Upper lobe of left lung (tissue), 6 donors: ENCODE data around the gene SARNP. TPM values are rescaled to one million over a fixed set of nuclear protein-coding genes. Genes with fewer than 3 reads are reported as not detected.

ENCODE experiments used
- ATAC-seq, 2 donors: fragments of 200-7000 bp; cut with Tn5 transposase; one replicate each; pipeline ENCODE4 v1.9.1; 2022; ENCODE audit warnings: mild to moderate bottlenecking in 2 of 2, moderate library complexity in 2 of 2; ENCODE audit not compliant: low FRiP score in 2 of 2
- DNase-seq, 2 donors: peaks; one replicate each; pipeline ENCODE4 v3.0.0-alpha.2; 2019 to 2020
- H3K27ac ChIP-seq, 4 donors: fragments of 200-600 bp; sonication (generic); one replicate each; pipeline ENCODE4 v1.5.1; 2016 to 2019
- H3K27me3 ChIP-seq, 4 donors: fragments of 200-600 bp; sonication (generic); one replicate each; pipeline ENCODE4 v1.5.1; 2017 to 2019
- H3K36me3 ChIP-seq, 4 donors: fragments of 200-600 bp; sonication (generic); one replicate each; pipeline ENCODE4 v1.5.1; 2016 to 2019
- H3K4me1 ChIP-seq, 4 donors: fragments of 200-600 bp; sonication (generic); one replicate each; pipeline ENCODE4 v1.5.1; 2018 to 2019
- H3K4me3 ChIP-seq, 4 donors: fragments of 200-600 bp; sonication (generic); one replicate each; pipeline ENCODE4 v1.5.1; 2017 to 2019; ENCODE audit warnings: mild to moderate bottlenecking in 2 of 4, moderate library complexity in 1 of 4
- H3K9me3 ChIP-seq, 4 donors: fragments of 200-600 bp; sonication (generic); one replicate each; pipeline ENCODE4 v1.5.1; 2018 to 2019
- EP300 ChIP-seq, 4 donors: sonication (generic); formaldehyde crosslinking; IDR thresholded peaks; one replicate each; pipeline ENCODE4 v1.5.1; 2017; ENCODE audit warnings: antibody characterized with exemption in 4 of 4, control low read depth in 2 of 4
- POLR2A ChIP-seq, 4 donors: fragments of 450-650 bp; IDR thresholded peaks; one replicate each; pipeline ENCODE4 v1.5.1; 2016 to 2017; ENCODE audit warnings: antibody characterized with exemption in 4 of 4, mild to moderate bottlenecking in 2 of 4
- POLR2AphosphoS5 ChIP-seq, 2 donors: sonication (generic); formaldehyde crosslinking; IDR thresholded peaks; one replicate each; pipeline ENCODE4 v1.5.1; 2017; ENCODE audit warnings: antibody characterized with exemption in 2 of 2
- WGBS, 2 donors: methylation state at CpG; one replicate each; pipeline ENCODE4 v1.1.5; 2017 to 2018; 5-methylcytosine and 5-hydroxymethylcytosine counted together
- total RNA-seq, 6 donors: library from RNA; depleted of rRNA in 4 of 6; stranded (reverse); fragments of >200 nt in 4 of 6; gene quantifications; one replicate each; pipeline versions ENCODE4 v1.1.0 to v1.2.1, GENCODE V29; 2016 to 2021
- TF ChIP-seq, protein P1 (sequence below), 6 experiments: fragments of 450-650 bp in 4 of 6; fragments of 200-600 bp in 2 of 6; sonication (generic) in 2 of 6; IDR thresholded peaks; one replicate each; pipeline ENCODE4 v1.5.1; 2016 to 2019; ENCODE audit warnings: antibody characterized with exemption in 6 of 6
- donor health status: DM: no; HTN: no; CAD: no; lungs with moderate emphysema.
- donor health status: DM: no; HTN: yes; CAD: no; lungs with severe emphysema.

Gene SARNP
- total RNA-seq, 6 donors from 2014 or later = 39.1 to 69.3 (median 54.9) TPM

DNA sequence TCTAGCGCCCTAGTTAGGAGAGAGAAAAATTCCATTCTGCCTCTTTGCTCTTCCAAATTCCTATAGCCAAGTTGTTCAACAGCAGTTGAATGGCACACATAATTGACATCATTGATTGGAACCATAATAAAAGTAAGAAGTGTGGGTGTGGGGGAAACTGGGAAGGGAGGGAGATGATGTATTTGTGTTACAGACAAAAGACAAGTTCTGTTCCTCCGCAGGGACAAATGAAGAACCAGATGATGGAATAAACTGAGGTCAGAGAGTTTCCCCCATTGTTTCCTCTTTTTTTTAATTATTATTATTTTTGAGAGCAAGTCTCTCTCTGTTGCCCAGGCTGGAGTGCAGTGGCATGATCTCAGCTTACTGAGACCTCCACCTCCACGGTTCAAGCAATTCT is 39.7 kb downstream of the SARNP start:
- H3K9me3 ChIP-seq = no peaks in the 10 kb centered on the region
- no peaks in the 10 kb centered on the region for H3K27me3 ChIP-seq
- ATAC-seq (no peak), DNase-seq (no peak)
- H3K36me3 ChIP-seq = peaks cover 0 to 63% (median 23%) of the 10 kb centered on the region in 4 donors
- H3K27ac ChIP-seq = peak overlapping the region in 1 of 4 donors; percentile 20
- 84 to 86% methylated on average over 3 of the region's 3 CpGs for WGBS, 2 donors
- peaks cover 0 to 6% (median 0%) of the 10 kb centered on the region in 4 donors for H3K4me1 ChIP-seq
- TF ChIP-seq, protein P1, sequence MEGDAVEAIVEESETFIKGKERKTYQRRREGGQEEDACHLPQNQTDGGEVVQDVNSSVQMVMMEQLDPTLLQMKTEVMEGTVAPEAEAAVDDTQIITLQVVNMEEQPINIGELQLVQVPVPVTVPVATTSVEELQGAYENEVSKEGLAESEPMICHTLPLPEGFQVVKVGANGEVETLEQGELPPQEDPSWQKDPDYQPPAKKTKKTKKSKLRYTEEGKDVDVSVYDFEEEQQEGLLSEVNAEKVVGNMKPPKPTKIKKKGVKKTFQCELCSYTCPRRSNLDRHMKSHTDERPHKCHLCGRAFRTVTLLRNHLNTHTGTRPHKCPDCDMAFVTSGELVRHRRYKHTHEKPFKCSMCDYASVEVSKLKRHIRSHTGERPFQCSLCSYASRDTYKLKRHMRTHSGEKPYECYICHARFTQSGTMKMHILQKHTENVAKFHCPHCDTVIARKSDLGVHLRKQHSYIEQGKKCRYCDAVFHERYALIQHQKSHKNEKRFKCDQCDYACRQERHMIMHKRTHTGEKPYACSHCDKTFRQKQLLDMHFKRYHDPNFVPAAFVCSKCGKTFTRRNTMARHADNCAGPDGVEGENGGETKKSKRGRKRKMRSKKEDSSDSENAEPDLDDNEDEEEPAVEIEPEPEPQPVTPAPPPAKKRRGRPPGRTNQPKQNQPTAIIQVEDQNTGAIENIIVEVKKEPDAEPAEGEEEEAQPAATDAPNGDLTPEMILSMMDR (IDR thresholded peaks at IDR 0.05) = no peak
- TF ChIP-seq POLR2AphosphoS5 (IDR thresholded peaks at IDR 0.05) (no peak), EP300 (IDR thresholded peaks at IDR 0.05) (no peak), POLR2A (IDR thresholded peaks at IDR 0.05) (no peak)
- no peak overlapping the region for H3K4me3 ChIP-seq

DNA sequence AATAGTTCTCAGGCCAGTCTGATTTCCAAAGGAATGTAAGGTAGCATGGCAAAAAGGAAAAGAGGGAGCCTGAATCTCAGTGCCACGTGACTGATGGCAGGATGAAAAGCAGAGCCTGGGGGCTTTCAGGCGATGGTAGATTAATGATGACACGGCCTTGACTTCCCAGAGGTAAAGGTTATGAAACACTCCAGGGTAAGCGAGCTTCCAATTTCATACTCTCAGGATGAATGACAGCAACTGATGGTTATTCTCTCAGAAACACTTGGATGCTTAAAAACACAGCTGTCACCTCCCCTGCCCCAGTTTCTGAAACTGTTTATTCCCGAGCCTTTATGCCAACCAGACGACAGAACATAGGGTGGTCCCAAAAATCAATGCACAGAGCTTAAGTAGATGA is 45.8 kb downstream of the SARNP start:
- Histone ChIP-seq H3K4me3 (no peak overlapping the region), H3K9me3 (no peaks in the 10 kb centered on the region), H3K4me1 (no peaks in the 10 kb centered on the region), H3K36me3 (peaks cover 0 to 59% (median 17%) of the 10 kb centered on the region in 4 donors), H3K27me3 (no peaks in the 10 kb centered on the region), H3K27ac (no peak overlapping the region)
- DNase-seq = no peak
- no peak for ATAC-seq
- TF ChIP-seq POLR2A (IDR thresholded peaks at IDR 0.05) = no peak
- TF ChIP-seq, protein P1 (IDR thresholded peaks at IDR 0.05) = no peak
- no peak for TF ChIP-seq POLR2AphosphoS5 (IDR thresholded peaks at IDR 0.05)
- no peak for TF ChIP-seq EP300 (IDR thresholded peaks at IDR 0.05)
- WGBS, 2 donors = 81 to 94% methylated on average over 6 of the region's 6 CpGs

DNA sequence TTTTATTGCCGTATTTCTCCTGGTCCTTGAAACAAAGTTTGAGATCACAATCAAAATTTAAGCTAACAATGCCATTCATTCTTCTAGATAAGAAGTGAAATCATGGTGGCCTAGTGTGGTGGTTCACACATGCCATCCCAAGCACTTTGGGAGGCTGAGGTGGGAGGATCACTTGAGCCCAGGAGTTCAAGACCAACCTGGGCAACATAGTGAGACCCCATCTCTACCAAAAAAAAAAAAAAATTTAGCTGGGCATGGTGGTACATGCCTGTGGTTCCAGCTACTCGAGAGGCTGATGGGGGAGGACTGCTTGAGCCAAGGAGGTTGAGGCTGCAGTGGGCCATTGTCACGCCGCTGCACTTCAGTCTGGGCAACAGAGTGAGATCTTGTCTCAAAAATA is 50.4 kb downstream of the SARNP start:
- no peak overlapping the region for H3K4me3 ChIP-seq
- H3K36me3 ChIP-seq = peaks cover under 1 to 68% (median 18%) of the 10 kb centered on the region in 4 donors
- H3K9me3 ChIP-seq = no peaks in the 10 kb centered on the region
- 95 to 97% methylated on average over 3 to 4 of the region's 4 CpGs for whole genome bisulfite sequencing, 2 donors
- no peak for TF ChIP-seq POLR2AphosphoS5 (IDR thresholded peaks at IDR 0.05)
- TF ChIP-seq EP300 (IDR thresholded peaks at IDR 0.05) = no peak
- TF ChIP-seq POLR2A (IDR thresholded peaks at IDR 0.05) = no peak
- TF ChIP-seq, protein P1 (IDR thresholded peaks at IDR 0.05) = no peak
- no peaks in the 10 kb centered on the region for H3K4me1 ChIP-seq
- no peak for ATAC-seq
- no peak for DNase-seq
- H3K27me3 ChIP-seq = no peaks in the 10 kb centered on the region
- no peak overlapping the region for H3K27ac ChIP-seq

DNA sequence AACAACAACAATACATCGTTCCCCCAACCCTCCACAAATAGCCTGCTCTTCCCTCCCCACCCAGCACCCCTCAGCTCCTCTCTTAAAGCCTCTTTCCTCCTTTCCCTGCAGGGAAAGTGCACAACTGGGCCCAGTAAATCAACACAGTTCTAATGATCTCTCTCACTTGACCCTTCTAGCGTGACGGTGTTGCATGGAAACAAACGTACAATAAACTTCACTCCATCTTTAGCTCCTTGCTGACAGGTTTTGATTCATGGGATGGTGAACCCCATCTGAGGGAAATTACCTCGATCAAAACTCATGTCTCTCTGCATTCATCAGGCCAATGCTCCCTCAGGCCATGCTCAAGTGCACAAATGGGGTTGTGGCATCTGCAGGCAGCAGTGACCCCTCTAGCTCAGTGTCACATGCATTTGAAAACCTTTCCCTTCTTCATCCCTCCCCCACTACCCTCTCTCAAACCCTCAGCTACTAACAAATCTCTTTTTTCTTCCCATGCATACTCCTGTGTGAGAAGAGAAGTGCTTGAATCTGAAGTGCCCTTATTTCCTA is 51.7 kb downstream of the SARNP start:
- WGBS, 2 donors = 84 to 91% methylated on average over 5 of the region's 5 CpGs
- no peaks in the 10 kb centered on the region for H3K4me1 ChIP-seq
- no peak for DNase-seq
- H3K4me3 ChIP-seq = no peak overlapping the region
- no peak overlapping the region for H3K27ac ChIP-seq
- TF ChIP-seq EP300 (IDR thresholded peaks at IDR 0.05) = no peak
- no peak for TF ChIP-seq POLR2A (IDR thresholded peaks at IDR 0.05)
- TF ChIP-seq POLR2AphosphoS5 (IDR thresholded peaks at IDR 0.05) = no peak
- TF ChIP-seq, protein P1 (IDR thresholded peaks at IDR 0.05) = no peak
- H3K9me3 ChIP-seq = no peaks in the 10 kb centered on the region
- H3K27me3 ChIP-seq = no peaks in the 10 kb centered on the region
- H3K36me3 ChIP-seq = peaks cover 0 to 60% (median 15%) of the 10 kb centered on the region in 4 donors
- no peak for ATAC-seq

DNA sequence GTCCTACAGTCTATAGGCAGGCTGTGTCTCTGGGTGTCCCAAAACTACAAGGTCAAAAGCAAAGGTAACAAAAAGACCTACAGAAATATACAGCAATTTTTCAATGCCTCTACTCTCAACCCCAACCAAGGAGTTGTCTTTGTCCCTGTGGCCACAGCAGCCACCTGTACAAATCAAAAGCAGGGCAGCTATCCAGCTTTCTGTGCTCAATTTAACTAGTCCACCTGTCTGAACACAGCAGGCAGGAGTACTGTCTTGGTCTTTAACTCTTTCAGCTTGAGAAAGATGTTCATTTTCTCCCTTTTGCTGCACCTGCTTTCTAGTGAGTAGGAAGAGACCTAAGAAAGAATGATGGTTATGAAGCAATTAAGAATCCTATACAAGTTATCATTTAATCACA is 54.9 kb downstream of the SARNP start:
- Histone ChIP-seq H3K9me3 (no peaks in the 10 kb centered on the region), H3K36me3 (peaks cover 20 to 66% (median 32%) of the 10 kb centered on the region in 4 donors), H3K27me3 (no peaks in the 10 kb centered on the region), H3K4me1 (no peaks in the 10 kb centered on the region), H3K4me3 (no peak overlapping the region), H3K27ac (no peak overlapping the region)
- no peak for DNase-seq
- no peak for TF ChIP-seq EP300 (IDR thresholded peaks at IDR 0.05)
- no peak for TF ChIP-seq POLR2AphosphoS5 (IDR thresholded peaks at IDR 0.05)
- TF ChIP-seq POLR2A (IDR thresholded peaks at IDR 0.05) = no peak
- TF ChIP-seq, protein P1 (IDR thresholded peaks at IDR 0.05) = no peak
- no peak for ATAC-seq
